SK-N-SH treated with all-trans-retinoic acid at 6 μM for 48 hours (cell line): ENCODE measurements around the gene EXOC4.

Experiments used
- ATAC-seq: fragments of 200-7000 bp; cut with Tn5 transposase; 3 replicates; pipeline ENCODE4 v1.9.1; 2020; ENCODE audit warnings: mild to moderate bottlenecking, moderate library complexity
- ARNTL ChIP-seq: fragments of 450-650 bp; formaldehyde crosslinking; IDR thresholded peaks from 2 replicates; pipeline ENCODE4 v1.5.0; 2020; ENCODE audit warnings: low read depth, mild to moderate bottlenecking, moderate library complexity, borderline replicate concordance
- CSDC2 ChIP-seq: fragments of 250-450 bp; sonication (Bioruptor Pico); IDR thresholded peaks from 2 replicates; pipeline ENCODE4 v1.5.0; 2020; ENCODE audit warnings: mild to moderate bottlenecking, moderate library complexity
- ESRRG ChIP-seq: fragments of 250-450 bp; sonication (Bioruptor Pico); IDR thresholded peaks from 2 replicates; pipeline ENCODE4 v1.6.1; 2021; ENCODE audit warnings: mild to moderate bottlenecking
- GLIS3 ChIP-seq: fragments of 250-450 bp; sonication (Bioruptor Pico); IDR thresholded peaks from 2 replicates; pipeline ENCODE4 v1.5.0; 2020; ENCODE audit warnings: mild to moderate bottlenecking, moderate library complexity
- OSR1 ChIP-seq: fragments of 250-450 bp; sonication (Bioruptor Pico); IDR thresholded peaks from 2 replicates; pipeline ENCODE4 v1.8.0; 2022; ENCODE audit warnings: moderate library complexity, mild to moderate bottlenecking, inconsistent platforms
- RARB ChIP-seq: fragments of 250-450 bp; sonication (Bioruptor Pico); IDR thresholded peaks from 2 replicates; pipeline ENCODE4 v1.8.0; 2021; ENCODE audit warnings: mild to moderate bottlenecking, moderate library complexity
- SNAI2 ChIP-seq: fragments of 250-450 bp; sonication (Bioruptor Pico); IDR thresholded peaks from 2 replicates; pipeline ENCODE4 v1.5.0; 2020; ENCODE audit warnings: mild to moderate bottlenecking, moderate library complexity
- TCF4 ChIP-seq: fragments of 250-450 bp; sonication (Bioruptor Pico); IDR thresholded peaks from 2 replicates; pipeline ENCODE4 v1.8.0; 2021; ENCODE audit warnings: mild to moderate bottlenecking, moderate library complexity, borderline replicate concordance
- TOX ChIP-seq: fragments of 250-450 bp; sonication (Bioruptor Pico); IDR thresholded peaks from 2 replicates; pipeline ENCODE4 v1.8.0; 2021; ENCODE audit warnings: mild to moderate bottlenecking, moderate library complexity, borderline replicate concordance
- ZC3H10 ChIP-seq: fragments of 250-450 bp; sonication (Bioruptor Pico); IDR thresholded peaks from 2 replicates; pipeline ENCODE4 v1.5.1; 2021; ENCODE audit warnings: mild to moderate bottlenecking, moderate library complexity
- ZFP3 ChIP-seq: fragments of 250-450 bp; sonication (Bioruptor Pico); IDR thresholded peaks from 2 replicates; pipeline ENCODE4 v1.5.0; 2020; ENCODE audit warnings: mild to moderate bottlenecking, moderate library complexity
- ZFP30 ChIP-seq: fragments of 450-650 bp; formaldehyde crosslinking; IDR thresholded peaks from 2 replicates; pipeline ENCODE4 v1.5.0; 2022; ENCODE audit warnings: mild to moderate bottlenecking, moderate library complexity
- ZNF565 ChIP-seq: fragments of 450-650 bp; formaldehyde crosslinking; conservative IDR thresholded peaks from 2 replicates; pipeline ENCODE4 v1.5.0; 2020; ENCODE audit warnings: low read depth, mild to moderate bottlenecking, moderate library complexity
- ZNF70 ChIP-seq: fragments of 450-650 bp; formaldehyde crosslinking; IDR thresholded peaks from 2 replicates; pipeline ENCODE4 v1.5.0; 2020; ENCODE audit warnings: mild to moderate bottlenecking, moderate library complexity
- ZNF8 ChIP-seq: fragments of 450-650 bp; formaldehyde crosslinking; IDR thresholded peaks from 2 replicates; pipeline ENCODE4 v1.5.0; 2020; ENCODE audit warnings: mild to moderate bottlenecking, moderate library complexity
- TF ChIP-seq, protein P1 (sequence below): fragments of 250-450 bp; sonication (Bioruptor Pico); IDR thresholded peaks from 2 replicates; pipeline ENCODE4 v1.5.0; 2020; ENCODE audit warnings: mild to moderate bottlenecking, moderate library complexity
- TF ChIP-seq, protein P2 (sequence below): fragments of 250-450 bp; sonication (Bioruptor Pico); IDR thresholded peaks from 2 replicates; pipeline ENCODE4 v1.5.1; 2021; ENCODE audit warnings: mild to moderate bottlenecking, moderate library complexity
- TF ChIP-seq, protein P3 (sequence below): fragments of 250-450 bp; sonication (Bioruptor Pico); IDR thresholded peaks from 2 replicates; pipeline ENCODE4 v1.8.0; 2020; ENCODE audit warnings: mild to moderate bottlenecking, moderate library complexity, borderline replicate concordance
- TF ChIP-seq, protein P4 (sequence below): fragments of 250-450 bp; sonication (Bioruptor Pico); IDR thresholded peaks from 2 replicates; pipeline ENCODE4 v1.8.0; 2021; ENCODE audit warnings: low read depth, mild to moderate bottlenecking, moderate library complexity, borderline replicate concordance
- TF ChIP-seq, protein P5 (sequence below): fragments of 250-450 bp; sonication (Bioruptor Pico); IDR thresholded peaks from 2 replicates; pipeline ENCODE4 v1.5.1; 2020; ENCODE audit warnings: low read depth, mild to moderate bottlenecking, moderate library complexity

Gene EXOC4

DNA sequence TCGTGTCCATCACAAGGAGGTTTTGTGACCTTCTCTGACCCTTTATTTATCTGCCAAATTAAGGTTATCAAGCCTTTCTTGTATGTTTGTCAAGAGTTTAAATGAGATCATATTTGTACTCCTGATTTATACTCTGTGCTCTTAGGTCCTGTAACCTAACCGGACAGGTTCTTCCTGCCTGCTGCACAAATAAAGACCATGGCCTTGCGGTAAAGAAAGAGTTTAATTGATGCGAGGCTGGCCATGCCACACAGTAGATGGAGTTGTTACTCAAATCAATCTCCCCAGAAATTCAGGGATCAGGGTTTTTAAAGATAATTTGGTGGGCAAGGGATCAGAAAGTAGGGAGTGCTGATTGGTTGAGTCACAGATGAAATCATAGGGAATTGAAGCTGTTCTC is 794.8 kb downstream of the EXOC4 start:
- no peak for TF ChIP-seq ZFP3 (CRISPR knock-in tag)
- TF ChIP-seq CSDC2 (CRISPR knock-in tag) = no peak
- no peak for TF ChIP-seq ZNF565 (CRISPR knock-in tag)
- no peak for TF ChIP-seq ZNF70 (CRISPR knock-in tag)
- TF ChIP-seq, protein P1, sequence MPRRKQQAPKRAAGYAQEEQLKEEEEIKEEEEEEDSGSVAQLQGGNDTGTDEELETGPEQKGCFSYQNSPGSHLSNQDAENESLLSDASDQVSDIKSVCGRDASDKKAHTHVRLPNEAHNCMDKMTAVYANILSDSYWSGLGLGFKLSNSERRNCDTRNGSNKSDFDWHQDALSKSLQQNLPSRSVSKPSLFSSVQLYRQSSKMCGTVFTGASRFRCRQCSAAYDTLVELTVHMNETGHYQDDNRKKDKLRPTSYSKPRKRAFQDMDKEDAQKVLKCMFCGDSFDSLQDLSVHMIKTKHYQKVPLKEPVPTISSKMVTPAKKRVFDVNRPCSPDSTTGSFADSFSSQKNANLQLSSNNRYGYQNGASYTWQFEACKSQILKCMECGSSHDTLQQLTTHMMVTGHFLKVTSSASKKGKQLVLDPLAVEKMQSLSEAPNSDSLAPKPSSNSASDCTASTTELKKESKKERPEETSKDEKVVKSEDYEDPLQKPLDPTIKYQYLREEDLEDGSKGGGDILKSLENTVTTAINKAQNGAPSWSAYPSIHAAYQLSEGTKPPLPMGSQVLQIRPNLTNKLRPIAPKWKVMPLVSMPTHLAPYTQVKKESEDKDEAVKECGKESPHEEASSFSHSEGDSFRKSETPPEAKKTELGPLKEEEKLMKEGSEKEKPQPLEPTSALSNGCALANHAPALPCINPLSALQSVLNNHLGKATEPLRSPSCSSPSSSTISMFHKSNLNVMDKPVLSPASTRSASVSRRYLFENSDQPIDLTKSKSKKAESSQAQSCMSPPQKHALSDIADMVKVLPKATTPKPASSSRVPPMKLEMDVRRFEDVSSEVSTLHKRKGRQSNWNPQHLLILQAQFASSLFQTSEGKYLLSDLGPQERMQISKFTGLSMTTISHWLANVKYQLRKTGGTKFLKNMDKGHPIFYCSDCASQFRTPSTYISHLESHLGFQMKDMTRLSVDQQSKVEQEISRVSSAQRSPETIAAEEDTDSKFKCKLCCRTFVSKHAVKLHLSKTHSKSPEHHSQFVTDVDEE (CRISPR knock-in tag) = no peak
- TF ChIP-seq, all 23 proteins: peak for 0
- no peak for ATAC-seq

DNA sequence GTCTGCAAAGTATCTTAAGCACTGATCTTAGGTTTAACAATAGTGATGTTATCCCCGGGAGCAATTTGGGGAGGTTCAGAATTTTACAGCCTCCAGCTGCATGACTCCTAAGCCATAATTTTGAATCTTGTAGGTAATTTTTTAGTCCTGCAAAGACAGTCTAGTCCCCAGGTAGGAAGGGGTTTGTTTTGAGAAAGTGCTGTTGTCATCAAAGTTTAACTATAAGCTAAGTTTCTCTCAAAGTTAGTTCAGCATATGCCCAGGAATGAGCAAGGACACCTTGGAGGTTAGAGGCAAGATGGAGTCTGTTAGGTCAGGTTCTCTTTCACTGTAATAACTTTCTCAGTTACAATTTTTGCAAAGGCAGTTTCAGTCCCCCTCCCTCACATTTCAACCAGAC is 795.3 kb downstream of the EXOC4 start:
- no peak for TF ChIP-seq SNAI2
- no peak for TF ChIP-seq ESRRG (CRISPR knock-in tag)
- TF ChIP-seq OSR1 (CRISPR knock-in tag) = no peak
- TF ChIP-seq, all 23 proteins: peak for 0
- no peak for ATAC-seq

DNA sequence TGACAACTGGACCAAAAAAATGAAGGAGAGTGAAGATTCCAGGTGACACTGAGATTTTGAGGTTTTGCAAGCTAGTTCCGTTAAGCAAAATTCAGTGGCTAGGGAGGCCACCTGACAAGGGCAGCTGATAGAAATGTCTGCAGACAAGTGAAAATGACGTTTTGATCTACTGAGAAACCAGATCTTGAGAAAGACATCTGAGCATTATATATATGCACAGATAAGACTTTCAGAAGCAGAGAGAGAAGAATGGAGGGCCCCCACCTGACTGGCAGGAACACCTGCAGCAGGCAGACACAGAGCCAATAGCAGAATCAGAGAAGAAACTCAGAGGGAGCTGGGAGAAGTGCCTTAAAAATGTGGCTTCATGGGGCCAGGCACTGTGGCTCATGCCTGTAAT is 798.1 kb downstream of the EXOC4 start:
- no peak for ATAC-seq
- TF ChIP-seq SNAI2 (no peak), GLIS3 (CRISPR knock-in tag) (no peak), ZFP3 (CRISPR knock-in tag) (no peak), ZC3H10 (CRISPR knock-in tag) (no peak), TOX (CRISPR knock-in tag) (no peak), CSDC2 (CRISPR knock-in tag) (no peak), ESRRG (CRISPR knock-in tag) (no peak), ARNTL (CRISPR knock-in tag) (no peak), ZNF8 (no peak), RARB (CRISPR knock-in tag) (no peak), OSR1 (CRISPR knock-in tag) (no peak), ZFP30 (no peak), TCF4 (CRISPR knock-in tag) (no peak)
- TF ChIP-seq, protein P2, sequence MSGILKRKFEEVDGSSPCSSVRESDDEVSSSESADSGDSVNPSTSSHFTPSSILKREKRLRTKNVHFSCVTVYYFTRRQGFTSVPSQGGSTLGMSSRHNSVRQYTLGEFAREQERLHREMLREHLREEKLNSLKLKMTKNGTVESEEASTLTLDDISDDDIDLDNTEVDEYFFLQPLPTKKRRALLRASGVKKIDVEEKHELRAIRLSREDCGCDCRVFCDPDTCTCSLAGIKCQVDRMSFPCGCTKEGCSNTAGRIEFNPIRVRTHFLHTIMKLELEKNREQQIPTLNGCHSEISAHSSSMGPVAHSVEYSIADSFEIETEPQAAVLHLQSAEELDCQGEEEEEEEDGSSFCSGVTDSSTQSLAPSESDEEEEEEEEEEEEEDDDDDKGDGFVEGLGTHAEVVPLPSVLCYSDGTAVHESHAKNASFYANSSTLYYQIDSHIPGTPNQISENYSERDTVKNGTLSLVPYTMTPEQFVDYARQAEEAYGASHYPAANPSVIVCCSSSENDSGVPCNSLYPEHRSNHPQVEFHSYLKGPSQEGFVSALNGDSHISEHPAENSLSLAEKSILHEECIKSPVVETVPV (CRISPR knock-in tag) = no peak
- TF ChIP-seq, protein P3, sequence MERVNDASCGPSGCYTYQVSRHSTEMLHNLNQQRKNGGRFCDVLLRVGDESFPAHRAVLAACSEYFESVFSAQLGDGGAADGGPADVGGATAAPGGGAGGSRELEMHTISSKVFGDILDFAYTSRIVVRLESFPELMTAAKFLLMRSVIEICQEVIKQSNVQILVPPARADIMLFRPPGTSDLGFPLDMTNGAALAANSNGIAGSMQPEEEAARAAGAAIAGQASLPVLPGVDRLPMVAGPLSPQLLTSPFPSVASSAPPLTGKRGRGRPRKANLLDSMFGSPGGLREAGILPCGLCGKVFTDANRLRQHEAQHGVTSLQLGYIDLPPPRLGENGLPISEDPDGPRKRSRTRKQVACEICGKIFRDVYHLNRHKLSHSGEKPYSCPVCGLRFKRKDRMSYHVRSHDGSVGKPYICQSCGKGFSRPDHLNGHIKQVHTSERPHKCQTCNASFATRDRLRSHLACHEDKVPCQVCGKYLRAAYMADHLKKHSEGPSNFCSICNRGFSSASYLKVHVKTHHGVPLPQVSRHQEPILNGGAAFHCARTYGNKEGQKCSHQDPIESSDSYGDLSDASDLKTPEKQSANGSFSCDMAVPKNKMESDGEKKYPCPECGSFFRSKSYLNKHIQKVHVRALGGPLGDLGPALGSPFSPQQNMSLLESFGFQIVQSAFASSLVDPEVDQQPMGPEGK (CRISPR knock-in tag) = no peak
- TF ChIP-seq, protein P4, sequence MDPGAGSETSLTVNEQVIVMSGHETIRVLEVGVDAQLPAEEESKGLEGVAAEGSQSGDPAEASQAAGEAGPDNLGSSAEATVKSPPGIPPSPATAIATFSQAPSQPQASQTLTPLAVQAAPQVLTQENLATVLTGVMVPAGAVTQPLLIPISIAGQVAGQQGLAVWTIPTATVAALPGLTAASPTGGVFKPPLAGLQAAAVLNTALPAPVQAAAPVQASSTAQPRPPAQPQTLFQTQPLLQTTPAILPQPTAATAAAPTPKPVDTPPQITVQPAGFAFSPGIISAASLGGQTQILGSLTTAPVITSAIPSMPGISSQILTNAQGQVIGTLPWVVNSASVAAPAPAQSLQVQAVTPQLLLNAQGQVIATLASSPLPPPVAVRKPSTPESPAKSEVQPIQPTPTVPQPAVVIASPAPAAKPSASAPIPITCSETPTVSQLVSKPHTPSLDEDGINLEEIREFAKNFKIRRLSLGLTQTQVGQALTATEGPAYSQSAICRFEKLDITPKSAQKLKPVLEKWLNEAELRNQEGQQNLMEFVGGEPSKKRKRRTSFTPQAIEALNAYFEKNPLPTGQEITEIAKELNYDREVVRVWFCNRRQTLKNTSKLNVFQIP (CRISPR knock-in tag) = no peak
- TF ChIP-seq, protein P5, sequence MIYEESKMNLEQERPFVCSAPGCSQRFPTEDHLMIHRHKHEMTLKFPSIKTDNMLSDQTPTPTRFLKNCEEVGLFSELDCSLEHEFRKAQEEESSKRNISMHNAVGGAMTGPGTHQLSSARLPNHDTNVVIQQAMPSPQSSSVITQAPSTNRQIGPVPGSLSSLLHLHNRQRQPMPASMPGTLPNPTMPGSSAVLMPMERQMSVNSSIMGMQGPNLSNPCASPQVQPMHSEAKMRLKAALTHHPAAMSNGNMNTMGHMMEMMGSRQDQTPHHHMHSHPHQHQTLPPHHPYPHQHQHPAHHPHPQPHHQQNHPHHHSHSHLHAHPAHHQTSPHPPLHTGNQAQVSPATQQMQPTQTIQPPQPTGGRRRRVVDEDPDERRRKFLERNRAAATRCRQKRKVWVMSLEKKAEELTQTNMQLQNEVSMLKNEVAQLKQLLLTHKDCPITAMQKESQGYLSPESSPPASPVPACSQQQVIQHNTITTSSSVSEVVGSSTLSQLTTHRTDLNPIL (CRISPR knock-in tag) = no peak
- TF ChIP-seq, protein P1 (CRISPR knock-in tag) = no peak
